GM19099 (cell line): Measurements from ENCODE around the gene UQCRFS1.
A peak's percentile ranks its signal among the peaks of the same experiment; 100 is the strongest.

Source experiments
- POLR2A ChIP-seq: IDR thresholded peaks from 3 replicates; pipeline ENCODE4 v1.6.1; 2011; ENCODE audit warnings: low read depth; ENCODE audit not compliant: insufficient read length; ENCODE audit errors: extremely low read depth

Gene UQCRFS1

GRCh38 chr19:29212648-29213573, at the start of gene UQCRFS1:
Gene UQCRFS1 (minus strand): TSS chr19:29213151. CDS start chr19:29213118, 33 bp downstream.
- TF ChIP-seq POLR2A: peak; percentile 68

DNA sequence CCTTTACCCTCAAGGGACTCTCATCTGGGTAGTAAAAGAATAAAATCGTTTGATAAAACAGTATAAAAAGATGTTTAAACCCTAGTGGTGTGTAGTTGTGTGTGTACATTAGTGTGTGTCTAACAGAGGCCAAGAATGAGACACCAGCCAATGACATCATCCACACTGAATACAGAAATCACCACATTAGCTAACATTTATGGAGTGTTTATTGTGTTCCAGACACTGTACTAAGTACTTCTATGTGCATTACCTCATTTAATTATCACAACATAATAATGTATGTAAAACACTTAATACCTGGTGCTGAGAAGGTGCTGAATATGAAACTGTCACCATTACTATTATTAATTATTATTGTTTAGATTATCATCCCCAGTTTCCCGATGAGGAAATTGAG, 49.1 kb upstream of the UQCRFS1 start:
- no peak for TF ChIP-seq POLR2A

- TF ChIP-seq POLR2A: no peak
These were observed 47.7 kb upstream of the UQCRFS1 start for GRCh38 chr19:29260477-29261317.

DNA sequence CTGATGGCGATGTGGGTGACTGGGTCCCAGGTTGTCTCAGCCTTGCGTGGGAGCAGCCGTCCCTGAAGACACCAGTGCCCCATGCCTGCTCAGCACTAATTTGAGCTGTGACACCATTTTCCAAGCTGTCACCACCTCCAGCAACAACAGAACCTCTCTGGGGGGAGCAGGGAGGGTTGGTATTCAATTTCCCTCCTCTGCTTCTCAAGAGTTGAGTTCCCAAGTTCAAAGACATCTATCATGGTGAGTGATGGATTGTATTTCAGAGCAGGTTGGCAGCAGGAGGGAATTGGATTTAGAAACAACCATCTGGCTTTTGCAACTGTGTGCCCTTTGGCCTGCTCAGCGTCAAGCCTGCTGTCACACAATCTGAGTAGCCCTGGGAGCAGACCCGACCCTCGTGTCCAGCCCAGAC, 46.9 kb upstream of the UQCRFS1 start:
- TF ChIP-seq POLR2A: no peak

GRCh38 chr19:29259153-29259552, 46.2 kb upstream of the UQCRFS1 start:
- no peak for TF ChIP-seq POLR2A

GRCh38 chr19:29256516-29256915, 43.6 kb upstream of the UQCRFS1 start:
- no peak for TF ChIP-seq POLR2A

GRCh38 chr19:29255912-29256311, 43.0 kb upstream of the UQCRFS1 start:
- no peak for TF ChIP-seq POLR2A

DNA sequence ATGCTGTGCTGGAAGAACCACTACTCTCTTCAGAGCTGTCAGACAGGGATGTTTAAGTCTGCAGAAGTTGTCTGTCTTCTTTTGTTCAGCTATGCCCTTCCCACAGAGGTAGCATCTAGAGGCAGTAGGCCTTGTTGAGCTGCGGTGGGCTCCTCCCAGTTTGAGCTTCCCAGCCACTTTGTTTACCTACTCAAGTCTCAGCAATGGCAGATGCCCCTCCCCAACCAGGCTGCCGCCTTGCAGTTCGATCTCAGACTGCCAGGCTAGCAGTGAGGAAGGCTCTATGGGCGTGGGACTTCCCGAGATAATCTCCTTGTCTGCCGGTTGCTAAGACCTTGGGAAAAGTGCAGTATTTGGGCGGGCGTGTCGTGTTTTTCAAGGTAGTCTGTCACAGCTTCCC, 42.1 kb upstream of the UQCRFS1 start:
- TF ChIP-seq POLR2A: no peak

DNA sequence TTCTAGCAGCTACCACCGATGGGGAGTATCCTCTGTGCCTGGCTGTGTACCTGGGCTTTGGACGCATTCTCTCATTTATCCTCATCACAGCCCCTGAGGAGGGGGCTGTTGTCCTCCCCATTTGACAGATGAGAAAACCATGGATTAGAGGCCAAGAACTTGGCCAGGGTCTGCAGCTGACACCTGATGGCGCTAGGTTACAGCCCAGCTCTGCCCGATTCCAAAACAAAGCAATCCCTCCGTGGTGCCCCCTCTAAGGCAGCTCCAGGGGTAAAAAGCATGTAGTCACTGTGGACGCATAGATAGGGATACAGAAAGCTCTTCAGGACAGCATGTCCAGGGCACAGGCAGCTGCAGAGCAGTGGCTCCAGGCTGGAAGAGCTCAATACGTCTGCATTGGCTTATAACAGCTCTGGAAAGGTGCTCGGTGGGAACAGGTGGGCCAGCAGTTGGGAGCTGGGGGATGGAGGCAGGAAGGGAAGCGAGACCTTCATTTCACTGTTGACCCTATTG, 35.4 kb upstream of the UQCRFS1 start:
- TF ChIP-seq POLR2A: no peak

GRCh38 chr19:29247872-29248271, 34.9 kb upstream of the UQCRFS1 start:
- no peak for TF ChIP-seq POLR2A

DNA sequence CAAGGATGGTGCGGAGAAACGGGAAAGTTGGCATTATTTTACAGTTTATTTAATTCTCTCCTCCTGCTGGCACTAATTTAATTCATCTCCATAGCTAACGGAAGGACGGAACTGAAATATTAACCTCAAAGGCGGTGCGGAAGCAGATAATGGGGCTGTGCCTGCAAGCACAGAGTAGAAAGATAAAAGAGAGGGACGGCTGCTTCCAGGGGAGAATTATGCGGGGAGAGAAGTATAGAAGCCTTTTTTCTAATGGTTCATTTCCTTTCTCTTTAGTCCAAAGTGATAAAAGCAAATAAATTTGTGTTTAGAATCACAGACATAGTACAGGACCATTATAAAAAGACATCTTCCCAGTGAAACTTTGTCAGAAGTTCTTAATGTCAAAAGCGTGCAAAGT, 34.5 kb upstream of the UQCRFS1 start:
- no peak for TF ChIP-seq POLR2A

DNA sequence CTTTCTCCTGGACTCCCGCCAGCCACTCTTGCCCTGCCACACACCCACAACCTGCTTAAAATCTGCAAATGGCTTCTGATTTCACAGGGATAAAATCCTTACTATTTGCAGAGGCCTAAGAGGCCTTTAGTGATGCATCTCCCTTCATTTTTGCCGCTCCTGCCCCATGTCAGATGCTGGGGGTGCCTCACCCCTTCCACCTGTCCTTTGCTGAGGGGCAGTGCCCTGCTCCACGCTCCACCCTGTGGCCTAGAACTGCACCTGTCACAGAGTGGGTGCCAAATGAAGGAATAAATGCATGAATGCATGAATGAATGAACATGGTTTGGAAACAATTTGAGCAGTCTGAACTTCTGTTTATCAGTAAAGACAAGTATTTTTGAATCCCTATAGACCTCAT, 34.1 kb upstream of the UQCRFS1 start:
- no peak for TF ChIP-seq POLR2A

DNA sequence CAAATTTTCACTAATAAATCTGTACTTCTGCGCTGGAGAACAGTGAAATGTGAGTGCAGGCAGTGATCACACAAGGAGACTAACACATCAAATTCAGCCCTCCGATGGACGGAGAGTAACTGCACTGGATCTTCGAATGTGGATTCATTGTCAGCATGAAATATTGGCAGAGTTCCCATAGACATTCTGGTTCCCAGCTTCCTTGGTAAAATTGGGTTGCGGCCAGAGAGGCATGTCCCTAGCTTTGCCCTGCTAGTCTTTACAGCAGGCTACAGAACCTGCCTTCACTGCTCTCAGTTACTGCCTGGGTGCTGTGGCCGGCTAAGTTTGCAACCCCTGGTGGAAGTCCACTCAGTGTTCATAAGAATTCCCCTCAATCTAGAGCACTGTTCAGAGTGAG, 32.3 kb upstream of the UQCRFS1 start:
- TF ChIP-seq POLR2A: no peak

GRCh38 chr19:29241324-29241723, 28.4 kb upstream of the UQCRFS1 start:
- no peak for TF ChIP-seq POLR2A

- TF ChIP-seq POLR2A: no peak
These were observed 26.3 kb upstream of the UQCRFS1 start for GRCh38 chr19:29239213-29239776.
